HL-60 (cell line): Measurements from ENCODE around the gene SYT12.

Source experiments
- DNase-seq, 2 experiments: peaks; one replicate each; pipeline ENCODE4 v3.0.0-alpha.2; 2010 to 2020; ENCODE audit warnings: low read depth in 1 of 2, low spot score in 1 of 2
- H3K27ac ChIP-seq: fragments of 250-450 bp; sonication (Bioruptor Pico); replicated peaks from 2 replicates; pipeline ENCODE4 v1.5.1; 2020; ENCODE audit warnings: mild to moderate bottlenecking, moderate library complexity
- H3K27me3 ChIP-seq: fragments of 250-450 bp; sonication (Bioruptor Pico); 2 replicates; pipeline ENCODE4 v1.5.1; 2021; ENCODE audit warnings: mild to moderate bottlenecking, moderate library complexity; ENCODE audit not compliant: insufficient read depth, poor library complexity, severe bottlenecking
- H3K4me3 ChIP-seq: replicated peaks from 2 replicates; pipeline ENCODE4 v1.5.1; 2011; ENCODE audit warnings: mild to moderate bottlenecking, control low read depth, low read length; ENCODE audit not compliant: insufficient read depth
- GABPA ChIP-seq: IDR thresholded peaks from 2 replicates; pipeline ENCODE4 v1.6.1; 2012; ENCODE audit warnings: low read depth
- POLR2AphosphoS5 ChIP-seq: IDR thresholded peaks from 2 replicates; pipeline ENCODE4 v1.6.1; 2012; ENCODE audit warnings: low read depth
- SPI1 ChIP-seq: IDR thresholded peaks from 2 replicates; pipeline ENCODE4 v1.6.1; 2012; ENCODE audit warnings: low read depth, mild to moderate bottlenecking, borderline replicate concordance
- TF ChIP-seq, protein P1 (sequence below): IDR thresholded peaks from 2 replicates; pipeline ENCODE4 v1.6.1; 2012; ENCODE audit warnings: low read depth; ENCODE audit not compliant: insufficient replicate concordance
- TF ChIP-seq, protein P2 (sequence below): IDR thresholded peaks from one replicate; pipeline ENCODE4 v1.5.1; 2011; ENCODE audit warnings: low read length, control low read depth, inconsistent platforms; ENCODE audit not compliant: insufficient read depth

Gene SYT12

DNA sequence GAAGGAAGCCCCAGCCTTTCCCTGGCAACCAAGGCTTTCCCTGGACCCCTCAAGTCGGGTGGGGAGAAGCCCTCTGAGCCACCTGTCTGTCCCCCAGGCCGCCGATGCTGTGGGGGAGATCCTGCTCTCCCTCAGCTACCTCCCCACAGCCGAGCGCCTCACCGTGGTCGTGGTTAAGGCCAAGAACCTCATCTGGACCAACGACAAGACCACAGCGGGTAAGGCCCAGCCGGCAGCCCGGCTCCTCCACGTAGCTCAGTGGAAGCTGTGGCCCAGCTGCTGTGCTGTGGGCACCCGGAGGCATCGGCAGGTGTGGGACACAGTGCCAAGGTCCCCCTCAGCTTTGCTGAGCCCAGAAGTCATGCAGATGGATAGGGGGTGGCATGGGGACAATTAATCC lies 21.6 kb downstream of the SYT12 start:
- Histone ChIP-seq H3K27ac (no peak overlapping the region), H3K27me3 (no peaks in the 10 kb centered on the region), H3K4me3 (no peak overlapping the region)
- TF ChIP-seq, protein P1, sequence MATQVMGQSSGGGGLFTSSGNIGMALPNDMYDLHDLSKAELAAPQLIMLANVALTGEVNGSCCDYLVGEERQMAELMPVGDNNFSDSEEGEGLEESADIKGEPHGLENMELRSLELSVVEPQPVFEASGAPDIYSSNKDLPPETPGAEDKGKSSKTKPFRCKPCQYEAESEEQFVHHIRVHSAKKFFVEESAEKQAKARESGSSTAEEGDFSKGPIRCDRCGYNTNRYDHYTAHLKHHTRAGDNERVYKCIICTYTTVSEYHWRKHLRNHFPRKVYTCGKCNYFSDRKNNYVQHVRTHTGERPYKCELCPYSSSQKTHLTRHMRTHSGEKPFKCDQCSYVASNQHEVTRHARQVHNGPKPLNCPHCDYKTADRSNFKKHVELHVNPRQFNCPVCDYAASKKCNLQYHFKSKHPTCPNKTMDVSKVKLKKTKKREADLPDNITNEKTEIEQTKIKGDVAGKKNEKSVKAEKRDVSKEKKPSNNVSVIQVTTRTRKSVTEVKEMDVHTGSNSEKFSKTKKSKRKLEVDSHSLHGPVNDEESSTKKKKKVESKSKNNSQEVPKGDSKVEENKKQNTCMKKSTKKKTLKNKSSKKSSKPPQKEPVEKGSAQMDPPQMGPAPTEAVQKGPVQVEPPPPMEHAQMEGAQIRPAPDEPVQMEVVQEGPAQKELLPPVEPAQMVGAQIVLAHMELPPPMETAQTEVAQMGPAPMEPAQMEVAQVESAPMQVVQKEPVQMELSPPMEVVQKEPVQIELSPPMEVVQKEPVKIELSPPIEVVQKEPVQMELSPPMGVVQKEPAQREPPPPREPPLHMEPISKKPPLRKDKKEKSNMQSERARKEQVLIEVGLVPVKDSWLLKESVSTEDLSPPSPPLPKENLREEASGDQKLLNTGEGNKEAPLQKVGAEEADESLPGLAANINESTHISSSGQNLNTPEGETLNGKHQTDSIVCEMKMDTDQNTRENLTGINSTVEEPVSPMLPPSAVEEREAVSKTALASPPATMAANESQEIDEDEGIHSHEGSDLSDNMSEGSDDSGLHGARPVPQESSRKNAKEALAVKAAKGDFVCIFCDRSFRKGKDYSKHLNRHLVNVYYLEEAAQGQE = no peak
- TF ChIP-seq GABPA = no peak
- TF ChIP-seq POLR2AphosphoS5 = no peak
- TF ChIP-seq, protein P2, sequence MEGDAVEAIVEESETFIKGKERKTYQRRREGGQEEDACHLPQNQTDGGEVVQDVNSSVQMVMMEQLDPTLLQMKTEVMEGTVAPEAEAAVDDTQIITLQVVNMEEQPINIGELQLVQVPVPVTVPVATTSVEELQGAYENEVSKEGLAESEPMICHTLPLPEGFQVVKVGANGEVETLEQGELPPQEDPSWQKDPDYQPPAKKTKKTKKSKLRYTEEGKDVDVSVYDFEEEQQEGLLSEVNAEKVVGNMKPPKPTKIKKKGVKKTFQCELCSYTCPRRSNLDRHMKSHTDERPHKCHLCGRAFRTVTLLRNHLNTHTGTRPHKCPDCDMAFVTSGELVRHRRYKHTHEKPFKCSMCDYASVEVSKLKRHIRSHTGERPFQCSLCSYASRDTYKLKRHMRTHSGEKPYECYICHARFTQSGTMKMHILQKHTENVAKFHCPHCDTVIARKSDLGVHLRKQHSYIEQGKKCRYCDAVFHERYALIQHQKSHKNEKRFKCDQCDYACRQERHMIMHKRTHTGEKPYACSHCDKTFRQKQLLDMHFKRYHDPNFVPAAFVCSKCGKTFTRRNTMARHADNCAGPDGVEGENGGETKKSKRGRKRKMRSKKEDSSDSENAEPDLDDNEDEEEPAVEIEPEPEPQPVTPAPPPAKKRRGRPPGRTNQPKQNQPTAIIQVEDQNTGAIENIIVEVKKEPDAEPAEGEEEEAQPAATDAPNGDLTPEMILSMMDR = no peak
- TF ChIP-seq SPI1 = no peak
- no peak for DNase-seq

DNA sequence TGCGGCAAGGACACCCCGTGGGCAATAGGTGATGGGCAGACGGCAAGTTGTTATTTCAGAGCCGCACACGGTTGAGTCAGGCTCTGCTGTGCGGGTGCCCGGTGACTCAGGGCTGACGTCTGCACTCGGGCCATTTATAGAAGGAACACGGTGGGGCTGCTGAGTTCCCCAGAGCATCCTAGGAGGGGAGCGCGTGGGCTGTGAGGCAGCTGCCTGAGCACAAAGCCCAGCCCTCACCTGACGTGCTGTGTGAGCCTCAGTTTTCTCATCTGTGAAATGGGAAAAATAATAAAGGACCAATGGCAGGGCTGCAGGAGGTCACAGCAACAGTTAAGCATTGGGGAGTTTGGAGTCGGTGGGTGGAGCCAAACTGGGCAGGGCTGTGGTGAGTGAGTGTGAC lies 22.4 kb downstream of the SYT12 start:
- TF ChIP-seq POLR2AphosphoS5 (no peak), GABPA (no peak), SPI1 (no peak)
- TF ChIP-seq, protein P2 = no peak
- TF ChIP-seq, protein P1 = no peak
- no peak for DNase-seq
- H3K4me3 ChIP-seq = no peak overlapping the region
- H3K27me3 ChIP-seq = no peaks in the 10 kb centered on the region
- no peak overlapping the region for H3K27ac ChIP-seq

DNA sequence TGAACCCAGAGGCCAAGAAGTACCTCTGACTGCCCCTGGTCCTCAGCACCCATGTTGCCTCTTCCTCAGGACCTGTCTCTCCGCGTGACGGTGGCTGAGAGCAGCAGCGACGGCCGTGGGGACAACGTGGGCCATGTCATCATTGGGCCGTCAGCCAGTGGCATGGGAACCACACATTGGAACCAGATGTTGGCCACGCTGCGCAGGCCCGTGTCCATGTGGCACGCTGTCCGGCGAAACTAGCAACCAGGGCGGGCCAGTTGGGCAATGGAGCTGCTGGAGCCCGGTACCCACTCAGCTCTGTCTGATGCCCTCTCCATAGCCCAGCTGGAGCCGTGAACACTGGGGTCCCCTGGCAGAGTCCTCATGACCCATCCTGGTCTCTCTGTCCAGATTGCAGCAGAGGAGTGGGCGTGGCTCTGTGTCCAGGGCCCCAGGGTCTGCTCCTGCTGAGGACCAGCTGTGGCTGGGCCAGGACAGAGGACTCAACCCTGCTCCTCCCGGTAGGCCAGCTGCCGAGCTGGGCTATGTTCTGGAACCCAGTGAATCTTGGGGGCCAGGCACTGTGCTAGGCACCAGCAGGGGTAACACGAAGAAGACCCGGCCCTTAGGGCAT lies 25.7 kb downstream of the SYT12 start:
- Histone ChIP-seq H3K27ac (no peak overlapping the region), H3K27me3 (no peaks in the 10 kb centered on the region), H3K4me3 (no peak overlapping the region)
- TF ChIP-seq POLR2AphosphoS5 = no peak
- TF ChIP-seq, protein P1 = no peak
- TF ChIP-seq, protein P2 = no peak
- TF ChIP-seq GABPA = no peak
- TF ChIP-seq SPI1 = no peak
- no peak for DNase-seq
